AG20443 (cell line): ENCODE results near the gene FMNL2.
"Not testable (repeated sequence)": the region's sequence is repeated elsewhere in the genome, so short reads cannot be mapped to it uniquely, and the experiment has no call there.

Source experiments
- DNase-seq: peaks from one replicate; pipeline ENCODE4 v3.0.0; 2012; ENCODE audit warnings: low spot score, mixed read lengths

The FMNL2 gene

GRCh38 chr2:152470861-152471854 is 136.2 kb downstream of the FMNL2 start:
- DNase-seq, result no peak

GRCh38 chr2:152472481-152472887 is 137.5 kb downstream of the FMNL2 start:
- no peak for DNase-seq

DNA sequence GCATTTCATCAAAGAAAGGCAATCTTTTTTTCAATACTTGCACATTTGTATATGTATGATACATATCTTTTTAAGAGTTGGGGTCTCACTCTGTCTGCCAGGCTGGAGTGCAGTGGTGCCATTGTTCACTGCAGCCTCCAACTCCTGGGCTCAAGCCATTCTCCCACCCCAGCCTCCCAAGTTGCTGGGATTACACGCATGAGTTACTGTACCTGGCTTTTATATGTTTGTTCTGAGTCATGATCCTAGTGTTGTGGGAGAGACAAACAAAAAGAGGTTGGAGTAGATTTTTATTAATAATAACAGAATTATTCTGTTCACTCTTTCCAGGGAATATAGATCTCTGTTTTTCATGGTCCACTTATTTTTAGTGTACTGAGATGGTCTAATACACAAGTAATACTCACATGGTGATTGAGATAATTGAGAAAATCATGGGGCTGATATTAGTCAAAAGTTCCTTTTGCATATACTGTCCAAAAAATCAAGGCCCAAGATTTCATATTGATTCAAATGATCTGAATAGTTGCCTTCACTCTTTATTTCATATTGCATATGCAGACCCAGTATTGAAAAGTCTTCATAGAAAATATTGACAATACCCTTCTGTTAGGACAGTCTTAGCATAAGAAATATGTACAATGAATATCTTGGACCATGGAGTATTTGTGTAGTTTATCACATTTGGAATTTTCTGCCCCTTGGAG is 138.3 kb downstream of the FMNL2 start:
- DNase-seq, result no peak

DNA sequence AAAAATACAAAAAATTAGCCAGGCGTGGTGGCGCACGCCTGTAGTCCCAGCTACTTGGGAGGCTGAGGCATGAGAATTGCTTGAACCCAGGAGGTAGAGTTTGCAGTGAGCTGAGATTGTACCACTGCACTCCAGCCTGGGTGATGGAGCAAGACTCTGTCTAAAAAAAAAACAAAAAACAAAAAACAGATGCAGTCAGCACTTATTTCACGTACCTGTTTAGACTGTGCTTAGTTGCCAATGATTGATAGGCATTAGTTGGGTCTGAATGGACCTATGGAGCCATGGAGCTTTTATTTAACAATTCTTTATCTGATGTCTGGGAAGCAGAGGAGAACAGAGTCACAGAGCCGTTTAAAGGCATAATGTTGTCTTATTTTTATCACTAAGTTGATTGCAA is 139.5 kb downstream of the FMNL2 start:
- DNase-seq, result not testable (repeated sequence)

GRCh38 chr2:152475982-152476381 is 141.0 kb downstream of the FMNL2 start:
- no peak for DNase-seq

GRCh38 chr2:152477347-152478092 is 142.5 kb downstream of the FMNL2 start:
- no peak for DNase-seq

DNA sequence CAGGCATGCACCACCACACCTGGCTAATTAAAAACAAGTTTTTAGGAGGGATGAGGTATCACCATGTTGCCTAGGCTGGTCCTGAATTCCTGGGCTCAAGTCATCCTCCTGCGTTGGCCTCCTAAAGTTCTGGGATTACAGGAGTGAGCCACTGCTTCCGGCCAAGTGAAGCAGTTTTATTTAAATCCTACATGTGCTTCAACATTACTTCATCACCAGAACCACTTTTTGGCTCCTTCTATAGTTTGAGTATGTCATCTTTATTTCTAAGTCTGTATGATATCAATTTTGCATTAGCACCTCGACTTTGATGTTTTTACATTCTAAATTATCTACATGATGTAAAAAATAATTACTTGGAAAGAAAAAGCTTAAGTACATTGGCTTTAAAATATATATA is 144.3 kb downstream of the FMNL2 start:
- DNase-seq, result no peak

- DNase-seq, result no peak
These were observed 145.9 kb downstream of the FMNL2 start for GRCh38 chr2:152480821-152481399.

- no peak for DNase-seq
These were observed 147.1 kb downstream of the FMNL2 start for GRCh38 chr2:152481881-152482583.

GRCh38 chr2:152483276-152484063 is 148.5 kb downstream of the FMNL2 start:
- no peak for DNase-seq

DNA sequence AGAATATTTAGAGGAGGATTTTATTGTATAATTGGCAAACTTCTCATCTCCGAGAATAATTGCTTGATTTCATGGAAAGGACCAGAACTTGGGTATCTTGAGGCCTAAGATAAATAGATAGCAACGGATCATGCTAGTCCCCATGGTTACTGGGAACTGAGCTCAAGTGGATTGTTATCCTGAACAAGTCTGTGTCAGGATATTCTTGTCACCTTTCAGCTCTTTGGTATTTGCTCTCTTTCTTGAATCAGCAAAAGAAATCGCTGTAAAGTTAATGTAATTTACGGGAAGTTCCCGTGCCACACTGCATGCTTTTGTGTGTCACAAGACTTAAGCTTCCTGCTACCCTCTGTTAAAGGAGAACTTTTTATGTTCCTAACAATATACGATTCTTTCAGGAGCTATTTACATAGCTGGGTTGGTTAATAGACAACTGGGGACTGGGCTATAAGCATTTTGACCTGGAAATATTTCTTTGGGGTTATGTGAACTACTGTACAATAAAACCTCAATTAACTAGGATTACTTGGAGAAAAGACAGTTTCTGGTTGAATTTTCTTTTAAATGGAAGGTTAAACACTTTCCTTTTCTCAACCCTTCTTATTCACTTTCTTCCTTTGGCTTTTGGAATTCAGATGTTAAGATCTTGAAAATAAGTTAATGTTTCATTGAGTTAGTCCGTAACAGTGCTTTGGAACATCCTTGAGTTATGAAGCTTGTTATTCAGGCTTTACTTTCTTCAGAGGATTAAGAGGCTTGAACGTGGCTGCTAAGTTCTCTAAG is 151.2 kb downstream of the FMNL2 start:
- DNase-seq, result no peak

DNA sequence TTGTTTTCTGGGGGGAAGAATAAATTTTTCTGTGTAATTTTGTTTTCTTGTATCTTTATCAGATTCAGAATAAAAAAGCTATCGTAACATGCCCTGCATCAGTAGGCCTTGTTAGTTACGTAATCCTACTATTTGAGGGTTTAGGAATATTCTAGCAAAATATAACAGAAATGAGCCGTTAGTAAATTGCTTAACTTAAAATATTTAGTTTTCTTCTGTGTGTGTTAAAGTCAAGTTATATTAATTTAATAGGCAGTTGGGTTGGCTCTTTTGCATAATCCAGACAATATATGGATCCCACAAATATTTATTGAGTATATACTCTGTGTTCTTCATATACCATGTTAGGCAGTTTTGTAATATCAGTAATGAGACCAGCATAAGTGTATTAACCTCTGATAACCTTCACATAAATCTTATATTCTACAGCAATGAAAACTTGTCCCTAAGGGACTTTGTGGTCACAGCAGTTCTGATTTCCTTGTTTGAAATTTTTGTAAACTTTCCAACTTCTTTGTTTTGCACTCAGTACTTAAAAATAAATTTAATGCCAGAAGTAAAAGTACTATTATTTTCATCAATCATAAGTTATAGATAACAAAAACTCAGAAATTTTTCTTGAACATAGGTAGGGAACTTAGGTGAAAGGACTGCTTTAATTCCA is 151.9 kb downstream of the FMNL2 start:
- no peak for DNase-seq

DNA sequence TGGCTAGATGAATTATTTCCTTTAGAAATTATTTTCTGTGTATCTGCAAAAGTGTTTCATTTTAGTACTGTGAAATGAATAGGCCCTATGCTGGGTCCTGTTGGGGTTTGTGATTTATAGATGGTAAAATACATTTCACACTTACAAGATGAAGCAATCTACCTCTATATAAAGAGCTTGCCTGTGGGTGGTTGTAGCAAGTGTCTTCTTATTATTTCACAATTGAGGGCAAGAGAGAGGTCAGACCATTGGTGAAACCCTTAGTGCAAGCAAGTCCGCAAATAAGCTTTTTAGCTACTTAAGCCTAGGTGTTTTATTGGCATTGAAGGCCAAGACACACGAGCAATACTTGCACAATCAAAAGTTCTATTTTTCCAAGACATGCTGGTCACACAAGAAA is 153.1 kb downstream of the FMNL2 start:
- no peak for DNase-seq

- DNase-seq, result no peak
These were observed 154.4 kb downstream of the FMNL2 start for GRCh38 chr2:152489364-152489763.

- no peak for DNase-seq
These were observed 155.9 kb downstream of the FMNL2 start for GRCh38 chr2:152490686-152491455.

DNA sequence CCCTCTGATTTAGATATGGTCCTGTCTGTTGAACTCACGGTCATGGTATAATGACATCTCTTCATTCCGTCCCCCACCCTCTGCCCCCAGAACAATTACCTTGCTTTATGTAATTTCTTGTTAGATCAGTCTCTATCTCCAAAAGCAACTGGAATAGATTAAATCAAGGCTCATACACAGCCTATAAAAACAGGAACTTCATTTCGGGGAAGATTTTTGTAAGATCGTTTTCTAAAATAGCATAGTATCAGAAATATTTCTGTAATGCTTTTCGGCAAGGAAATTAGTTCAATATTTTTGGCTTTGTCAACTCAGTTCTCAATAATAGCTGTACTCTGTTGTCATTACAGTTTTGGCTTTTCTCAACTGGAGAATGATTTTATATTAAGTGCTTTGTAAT is 157.2 kb downstream of the FMNL2 start:
- no peak for DNase-seq

DNA sequence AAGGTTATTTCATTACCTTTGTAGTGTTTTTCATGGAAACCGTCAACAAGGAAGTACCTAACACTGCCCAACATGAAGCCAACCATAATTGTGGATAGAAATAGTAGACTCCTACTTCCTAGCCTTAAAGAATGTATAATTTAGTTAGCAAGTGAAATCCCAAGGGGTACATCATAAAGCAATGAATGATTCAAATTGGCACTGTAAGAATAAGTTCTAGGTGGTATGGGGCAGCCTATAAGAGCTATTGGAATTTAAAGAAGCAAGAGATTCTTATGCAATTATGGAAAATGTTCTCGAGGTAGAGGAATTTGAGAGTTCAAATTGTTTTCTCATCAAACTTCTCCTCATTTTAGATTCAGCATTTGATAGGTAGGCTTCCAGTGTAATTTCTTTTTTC is 157.9 kb downstream of the FMNL2 start:
- DNase-seq, result no peak

DNA sequence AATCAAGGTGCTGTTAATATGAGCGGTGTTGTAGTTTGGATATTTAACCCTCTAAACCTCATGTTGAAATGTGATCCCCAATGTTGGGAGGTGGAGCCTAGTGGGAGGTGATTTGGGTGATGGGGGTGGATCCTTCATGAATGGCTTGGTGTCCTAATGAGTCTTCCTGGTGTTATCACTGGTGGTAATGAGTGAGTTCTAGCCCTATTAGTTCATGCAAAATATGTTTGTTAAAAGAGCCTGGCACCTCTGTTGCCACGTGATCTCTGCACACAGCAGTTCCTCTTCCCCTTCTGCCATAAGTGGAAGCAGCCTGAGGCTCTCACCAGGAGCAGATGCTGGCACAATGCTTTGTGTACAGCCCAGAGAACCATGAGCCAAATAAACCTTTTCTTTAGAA is 158.4 kb downstream of the FMNL2 start:
- no peak for DNase-seq
